ENCODE data around the gene MZF1. TPM values are rescaled to one million over a fixed set of nuclear protein-coding genes. Genes with fewer than 3 reads are reported as not detected.

MZF1 gene
- total RNA-seq, 1 donor from 2014 or later, result 22.3 TPM

GRCh38 chr19:58556622-58557220, 16.4 kb downstream of the MZF1 start:
- DNase-seq (ENCODE audit: low read depth), result no peak

DNA sequence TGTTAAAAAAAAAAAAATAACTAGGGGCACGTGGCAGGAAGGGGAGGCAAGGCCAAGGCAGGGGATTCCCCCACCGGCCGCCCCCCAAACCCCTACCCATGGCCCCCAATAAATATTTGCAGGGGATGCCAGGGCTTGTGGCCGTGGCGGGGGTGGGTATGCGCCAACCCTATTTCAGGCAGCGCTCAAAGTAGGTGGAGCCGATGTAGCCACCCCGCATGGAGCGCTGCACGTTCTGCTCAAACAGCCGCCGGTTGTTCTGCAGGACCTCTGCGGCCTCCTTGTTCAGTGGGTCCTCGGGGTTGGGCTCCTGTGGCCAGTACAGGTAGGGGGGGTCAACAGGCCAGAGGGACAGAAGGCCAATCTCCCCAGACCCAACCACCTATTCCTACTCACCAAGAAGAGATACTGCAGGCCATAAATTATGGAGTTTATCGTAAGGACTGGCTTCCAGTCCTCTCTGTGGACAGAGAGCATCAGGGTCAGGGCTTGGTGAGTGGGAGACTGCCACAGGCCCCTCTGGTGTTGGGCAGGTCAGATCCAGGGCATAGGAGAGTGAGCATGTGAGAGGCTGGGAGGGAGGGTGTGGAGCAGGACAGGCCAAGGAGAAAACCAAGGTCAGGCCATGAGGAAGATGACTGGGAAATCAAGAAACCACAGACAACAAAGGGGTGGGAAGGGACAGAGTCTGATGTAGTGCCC, 17.1 kb downstream of the MZF1 start:
- DNase-seq (ENCODE audit: low read depth), result no peak

- DNase-seq (ENCODE audit: low read depth), result no peak
Observed at GRCh38 chr19:58555369-58555885, 17.7 kb downstream of the MZF1 start.

- DNase-seq (ENCODE audit: low read depth), result peak; percentile 98
Observed at GRCh38 chr19:58554494-58555368, 18.4 kb downstream of the MZF1 start, which contains the start of gene CHMP2A. CHMP2A (minus strand) TSS chr19:58555105; CDS start chr19:58554212, 893 bp downstream.

DNA sequence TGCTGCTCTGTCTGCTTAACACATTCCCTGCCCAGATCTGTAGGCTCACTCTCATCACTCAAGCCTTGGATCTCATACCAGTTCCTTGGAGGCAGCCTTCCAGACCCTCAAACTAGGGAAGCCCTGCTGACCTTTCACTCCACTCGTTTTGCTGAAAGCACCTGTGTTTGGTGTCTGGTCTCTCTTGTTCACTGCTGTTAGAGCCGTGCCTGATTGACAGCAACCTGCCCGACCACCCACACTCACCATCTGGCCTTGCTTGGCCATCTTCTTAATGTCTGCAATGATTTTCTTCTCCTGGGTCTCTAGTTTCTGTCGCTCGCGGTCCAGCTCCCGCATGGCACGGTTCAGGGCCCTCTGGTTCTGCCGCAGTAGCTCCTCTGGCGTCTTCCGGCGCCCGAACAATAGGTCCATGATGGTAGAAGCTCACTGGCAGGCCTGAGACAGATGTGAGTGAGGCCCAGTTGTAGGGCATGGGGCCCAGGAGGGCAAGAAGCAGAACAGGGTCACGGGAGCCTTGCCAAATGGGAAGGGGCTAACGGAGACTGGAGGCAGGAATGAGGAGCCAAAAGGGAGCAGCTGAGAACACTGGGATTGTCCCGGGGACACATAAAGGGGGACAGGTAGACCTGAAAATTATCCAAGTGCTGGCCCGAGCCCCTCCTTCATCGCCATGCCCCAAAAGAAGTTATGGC, 19.2 kb downstream of the MZF1 start:
- no peak for DNase-seq (ENCODE audit: low read depth)

DNA sequence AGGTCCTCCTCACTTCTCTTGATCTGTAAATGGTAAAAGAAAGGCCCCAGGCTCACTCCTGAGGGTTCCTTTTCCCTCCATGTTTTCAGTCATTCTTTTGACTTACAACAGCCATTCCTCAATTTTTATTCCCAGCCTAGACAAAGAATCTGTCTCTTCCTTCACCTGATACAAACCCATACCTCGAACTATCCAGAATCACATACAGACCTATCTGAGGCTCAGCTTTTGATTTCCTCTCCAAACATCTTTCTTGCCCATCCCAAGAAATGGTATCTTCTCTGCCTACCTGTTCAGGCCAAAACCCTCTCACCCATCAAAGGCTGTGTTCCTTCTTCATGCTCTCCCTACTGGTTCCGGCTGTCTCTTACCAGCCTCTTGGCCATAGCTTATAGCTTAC, 20.5 kb downstream of the MZF1 start:
- DNase-seq (ENCODE audit: low read depth), result no peak

DNA sequence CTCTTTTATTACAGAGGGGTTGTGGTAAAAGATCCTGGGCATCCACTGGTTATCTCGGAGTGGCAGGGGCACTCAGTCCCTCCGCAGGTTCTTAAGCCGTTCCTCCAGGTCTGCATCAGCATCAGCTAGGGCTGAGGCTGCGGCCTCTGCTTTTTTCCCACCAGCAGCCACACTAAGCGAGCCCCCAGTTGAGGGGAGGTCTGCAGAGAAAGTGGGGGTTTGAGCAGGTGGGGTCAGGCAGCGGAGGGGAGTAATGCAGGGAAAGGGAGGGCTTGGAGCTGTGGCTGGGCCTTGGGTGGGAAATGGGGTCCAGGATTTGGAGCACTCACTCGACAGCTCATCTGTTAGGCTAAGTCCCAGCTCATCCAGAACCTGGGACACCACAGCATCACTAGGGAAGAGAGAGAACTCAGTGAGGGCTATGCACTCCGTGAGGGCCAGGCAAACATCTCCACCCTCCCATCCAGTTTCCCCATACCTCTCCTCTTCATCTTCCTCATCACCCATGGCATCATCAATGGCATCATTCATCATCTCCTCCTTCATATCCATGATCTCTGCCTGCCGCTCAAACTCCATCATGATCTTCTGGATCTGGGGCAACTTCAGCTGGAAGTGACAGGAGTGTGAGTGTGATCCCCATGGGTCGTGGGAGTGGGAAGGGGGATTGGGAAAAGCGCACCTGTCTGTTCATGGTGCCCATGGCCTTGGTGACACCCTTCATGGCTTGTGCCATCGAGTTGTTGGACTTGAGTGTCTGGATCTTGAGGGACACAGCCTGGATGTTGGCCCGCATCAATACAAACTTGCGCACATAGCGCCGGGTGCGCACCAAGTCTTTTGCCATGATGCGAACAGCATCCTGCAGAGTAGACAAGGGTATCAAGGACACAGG, 21.3 kb downstream of the MZF1 start:
- no peak for DNase-seq (ENCODE audit: low read depth)

- DNase-seq (ENCODE audit: low read depth), result no peak
Observed at GRCh38 chr19:58551123-58551497, 22.0 kb downstream of the MZF1 start.

DNA sequence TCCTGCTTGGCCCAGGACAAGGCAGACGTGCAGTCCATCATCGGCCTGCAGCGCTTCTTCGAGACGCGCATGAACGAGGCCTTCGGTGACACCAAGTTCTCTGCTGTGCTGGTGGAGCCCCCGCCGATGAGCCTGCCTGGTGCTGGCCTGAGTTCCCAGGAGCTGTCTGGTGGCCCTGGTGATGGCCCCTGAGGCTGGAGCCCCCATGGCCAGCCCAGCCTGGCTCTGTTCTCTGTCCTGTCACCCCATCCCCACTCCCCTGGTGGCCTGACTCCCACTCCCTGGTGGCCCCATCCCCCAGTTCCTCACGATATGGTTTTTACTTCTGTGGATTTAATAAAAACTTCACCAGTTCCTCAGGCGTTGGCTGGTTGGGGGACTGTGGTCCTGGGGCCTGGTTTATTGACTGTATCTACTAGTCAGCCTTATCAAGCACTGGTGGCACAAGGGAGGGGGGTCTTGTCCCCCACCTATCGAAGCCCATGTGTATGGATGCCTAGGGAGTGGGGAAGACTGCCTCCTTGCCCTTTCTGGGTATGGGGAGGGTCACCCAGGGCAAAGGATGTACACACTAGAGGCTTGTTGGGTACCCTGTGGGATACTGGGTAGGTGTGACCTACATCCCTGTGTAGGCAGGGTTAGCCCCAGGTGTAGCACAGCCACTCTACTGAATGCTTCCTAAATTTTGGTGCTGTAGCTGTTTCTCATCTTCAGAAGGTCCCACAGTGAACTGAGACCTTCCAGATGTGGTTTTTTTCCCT, 22.6 kb downstream of the MZF1 start:
- no peak for DNase-seq (ENCODE audit: low read depth)

DNA sequence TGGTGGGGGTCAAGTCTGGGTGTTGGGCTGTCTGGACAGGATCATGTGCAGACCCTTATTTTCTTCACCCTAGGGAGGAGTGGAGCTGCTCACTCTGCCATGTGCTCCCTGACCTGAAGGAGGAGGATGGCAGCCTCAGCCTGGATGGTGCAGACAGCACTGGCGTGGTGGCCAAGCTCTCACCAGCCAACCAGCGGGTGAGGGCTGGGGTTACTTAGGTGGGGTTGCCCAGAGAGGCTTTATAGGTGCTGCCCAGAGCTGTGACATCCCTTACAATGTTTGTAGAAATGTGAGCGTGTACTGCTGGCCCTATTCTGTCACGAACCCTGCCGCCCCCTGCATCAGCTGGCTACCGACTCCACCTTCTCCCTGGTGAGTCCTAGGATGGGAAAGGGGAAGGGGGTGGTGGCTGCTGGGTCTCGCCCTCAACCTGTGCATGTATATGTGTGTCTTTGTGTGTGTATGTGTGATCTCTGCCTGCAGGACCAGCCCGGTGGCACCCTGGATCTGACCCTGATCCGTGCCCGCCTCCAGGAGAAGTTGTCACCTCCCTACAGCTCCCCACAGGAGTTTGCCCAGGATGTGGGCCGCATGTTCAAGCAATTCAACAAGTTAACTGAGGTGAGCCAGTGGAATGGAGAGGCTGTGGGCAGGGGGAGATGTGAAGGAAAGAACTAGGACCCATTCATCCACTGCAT, 23.3 kb downstream of the MZF1 start:
- DNase-seq (ENCODE audit: low read depth), result no peak

GRCh38 chr19:58548859-58549663, 24.1 kb downstream of the MZF1 start:
- DNase-seq (ENCODE audit: low read depth), result no peak

GRCh38 chr19:58547323-58548312, 25.5 kb downstream of the MZF1 start:
- DNase-seq (ENCODE audit: low read depth), result no peak

DNA sequence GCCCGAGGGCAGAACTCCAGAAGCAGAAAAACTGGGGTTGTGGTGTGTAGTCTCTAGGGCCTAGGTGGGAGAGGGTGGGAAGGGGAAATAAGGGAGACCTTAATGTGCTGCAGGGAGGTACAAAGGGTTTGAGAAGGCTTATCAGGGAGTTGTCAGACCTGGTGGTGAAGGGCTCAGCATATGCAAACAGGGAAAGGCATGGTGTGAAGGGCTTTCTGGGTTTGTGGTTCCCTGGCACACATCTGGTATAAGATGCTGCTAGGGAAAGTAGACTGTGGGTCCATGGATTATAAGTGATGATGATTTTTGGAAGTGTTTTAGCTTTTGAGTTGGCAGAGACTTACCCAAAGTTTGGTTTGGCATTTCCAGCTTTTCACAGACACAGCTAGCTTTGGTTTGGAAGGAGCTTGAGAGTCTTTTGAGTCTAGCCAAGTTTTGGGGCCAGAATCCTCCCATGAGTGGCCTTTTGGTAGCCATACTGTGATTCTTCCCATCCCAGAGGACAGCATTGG, 27.1 kb downstream of the MZF1 start:
- DNase-seq (ENCODE audit: low read depth), result no peak

GRCh38 chr19:58545286-58546018, 27.7 kb downstream of the MZF1 start:
- no peak for DNase-seq (ENCODE audit: low read depth)

DNA sequence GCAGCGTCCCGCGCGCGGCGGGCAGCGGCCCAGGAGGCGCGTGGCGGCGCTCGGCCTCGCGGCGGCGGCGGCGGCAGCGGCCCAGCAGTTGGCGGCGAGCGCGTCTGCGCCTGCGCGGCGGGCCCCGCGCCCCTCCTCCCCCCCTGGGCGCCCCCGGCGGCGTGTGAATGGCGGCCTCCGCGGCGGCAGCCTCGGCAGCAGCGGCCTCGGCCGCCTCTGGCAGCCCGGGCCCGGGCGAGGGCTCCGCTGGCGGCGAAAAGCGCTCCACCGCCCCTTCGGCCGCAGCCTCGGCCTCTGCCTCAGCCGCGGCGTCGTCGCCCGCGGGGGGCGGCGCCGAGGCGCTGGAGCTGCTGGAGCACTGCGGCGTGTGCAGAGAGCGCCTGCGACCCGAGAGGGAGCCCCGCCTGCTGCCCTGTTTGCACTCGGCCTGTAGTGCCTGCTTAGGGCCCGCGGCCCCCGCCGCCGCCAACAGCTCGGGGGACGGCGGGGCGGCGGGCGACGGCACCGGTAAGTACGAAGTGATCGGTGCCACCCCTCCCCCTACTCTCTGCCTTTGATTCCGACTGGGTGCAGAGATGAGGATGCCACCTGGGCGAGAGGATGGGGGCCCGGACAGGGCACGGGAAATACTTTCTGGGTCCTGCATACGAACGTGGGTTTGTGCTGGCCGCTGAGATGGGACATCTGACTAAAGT, 28.4 kb downstream of the MZF1 start:
- peak; percentile 71 for DNase-seq (ENCODE audit: low read depth)

Measured in myocyte (in vitro differentiated cells).